ENCODE data around the gene SORL1.

The SORL1 gene

GRCh38 chr11:121426476-121427399 lies 25.4 kb upstream of the SORL1 start:
- DNase-seq: no peak

DNA sequence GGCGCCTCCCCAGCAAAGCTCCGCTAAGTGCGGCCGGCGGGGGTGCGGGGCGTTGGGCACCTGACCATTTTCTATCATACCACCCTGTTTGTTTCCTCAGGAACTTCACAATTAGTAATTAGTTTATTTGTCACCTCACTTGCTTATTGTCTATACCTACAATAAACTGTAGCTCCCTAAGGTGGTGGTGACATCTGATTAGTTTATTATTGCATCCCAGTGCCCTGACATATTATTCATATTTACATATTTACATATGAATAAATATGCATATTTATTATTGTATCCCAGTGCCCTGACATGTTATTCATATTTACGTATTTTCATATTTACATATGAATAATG lies 24.7 kb upstream of the SORL1 start:
- no peak for DNase-seq

- no peak for DNase-seq
Observed at GRCh38 chr11:121429556-121429955, 22.6 kb upstream of the SORL1 start.

- DNase-seq: no peak
Observed at GRCh38 chr11:121431820-121432526, 20.1 kb upstream of the SORL1 start.

- no peak for DNase-seq
Observed at GRCh38 chr11:121435132-121435531, 17.0 kb upstream of the SORL1 start.

DNA sequence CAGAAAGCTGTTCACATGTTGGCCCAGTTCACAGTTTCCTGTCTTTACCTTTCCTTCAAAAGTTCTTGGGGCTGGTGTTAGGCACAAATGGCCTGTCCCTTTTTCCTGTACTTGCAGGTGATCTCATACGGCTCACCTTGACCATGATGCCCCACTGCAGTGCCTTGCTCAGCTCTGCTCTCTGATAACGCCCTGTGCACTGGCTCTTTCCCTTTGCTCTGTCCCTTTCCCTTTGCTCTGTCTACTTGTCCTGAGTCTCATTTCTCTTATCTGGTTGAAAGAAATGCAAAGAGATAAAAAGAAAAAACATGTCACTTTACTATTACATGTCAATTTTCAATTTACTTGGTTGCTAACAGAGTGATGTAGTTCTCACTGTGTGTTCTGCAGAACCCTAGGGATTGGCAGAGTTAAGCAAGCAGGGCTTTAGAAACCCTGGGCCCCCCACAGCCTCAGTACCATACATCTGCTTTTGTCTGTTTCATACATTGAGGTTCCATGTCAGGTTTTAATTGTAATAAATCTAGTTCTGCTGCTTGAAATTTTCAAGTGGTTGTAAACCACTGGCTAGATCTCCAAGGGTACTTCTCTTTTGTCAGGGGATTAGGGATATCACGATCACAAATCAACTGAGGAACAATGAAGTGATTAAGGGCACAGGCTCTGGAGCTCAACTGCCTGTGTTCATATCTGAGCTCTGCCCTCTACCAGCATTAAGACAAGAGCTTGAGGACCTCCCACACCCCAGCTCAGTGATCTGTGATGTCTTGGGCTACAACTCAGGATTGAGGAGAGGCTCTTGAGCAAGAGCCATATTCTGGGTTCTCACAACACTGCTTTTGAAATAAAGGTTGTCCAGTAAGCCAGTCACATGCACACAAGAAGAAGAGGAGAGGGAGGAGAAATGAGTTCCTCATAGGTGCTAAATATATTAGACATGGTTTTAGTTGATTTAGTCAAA lies 16.3 kb upstream of the SORL1 start:
- DNase-seq: no peak

- peak; percentile 11 for DNase-seq
Observed at GRCh38 chr11:121437018-121437685, 15.0 kb upstream of the SORL1 start.

DNA sequence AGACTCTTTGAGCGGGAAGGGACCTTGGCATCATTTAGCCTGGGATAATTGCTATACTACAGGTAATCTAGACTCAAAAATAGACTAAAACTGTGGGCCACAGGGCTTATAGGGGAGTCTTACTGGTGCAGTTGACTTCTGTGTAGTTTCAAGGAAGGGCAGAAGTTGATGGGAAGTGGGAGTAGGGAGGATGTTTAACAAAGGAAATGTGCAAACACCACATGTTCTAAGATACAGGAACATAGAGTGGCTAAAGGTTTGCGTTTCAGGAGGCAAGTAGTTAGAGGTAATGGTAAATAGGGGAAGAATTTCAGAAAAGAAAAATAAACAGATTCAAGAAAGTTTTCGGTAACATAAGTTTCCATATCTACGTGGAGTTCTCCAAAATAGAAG lies 14.4 kb upstream of the SORL1 start:
- DNase-seq: no peak

- DNase-seq: no peak
Observed at GRCh38 chr11:121439337-121439736, 12.8 kb upstream of the SORL1 start.

- DNase-seq: no peak
Observed at GRCh38 chr11:121439759-121440158, 12.4 kb upstream of the SORL1 start.

GRCh38 chr11:121441521-121441920 lies 10.6 kb upstream of the SORL1 start:
- DNase-seq: no peak

DNA sequence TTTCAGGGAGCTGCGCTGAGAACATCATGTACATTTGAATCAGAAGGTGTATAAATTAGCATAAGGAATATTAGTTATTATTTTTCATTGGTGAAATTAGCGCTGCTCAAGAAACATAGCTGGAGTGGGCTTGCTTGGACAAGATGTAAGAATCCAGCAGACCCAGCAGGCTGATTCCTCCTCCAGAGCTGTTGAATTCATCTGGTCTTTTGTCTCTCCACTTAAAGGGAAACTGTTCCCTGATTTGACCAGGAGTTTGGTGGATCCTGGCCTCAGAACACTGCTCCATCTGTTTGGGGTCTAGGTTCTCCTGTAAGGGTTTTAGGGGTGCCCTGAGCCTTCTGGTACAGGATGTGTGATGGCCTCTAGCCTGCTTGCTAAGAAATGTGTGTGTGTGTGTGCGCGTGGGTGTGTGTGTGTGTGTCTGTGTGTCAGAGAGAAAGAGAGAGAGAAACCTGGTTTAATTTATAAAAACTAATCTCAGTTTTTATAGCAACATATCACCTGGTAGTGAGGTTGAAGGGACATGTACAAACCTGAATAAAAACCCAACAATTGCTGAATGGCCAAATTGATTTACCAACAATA lies 8.3 kb upstream of the SORL1 start:
- no peak for DNase-seq

DNA sequence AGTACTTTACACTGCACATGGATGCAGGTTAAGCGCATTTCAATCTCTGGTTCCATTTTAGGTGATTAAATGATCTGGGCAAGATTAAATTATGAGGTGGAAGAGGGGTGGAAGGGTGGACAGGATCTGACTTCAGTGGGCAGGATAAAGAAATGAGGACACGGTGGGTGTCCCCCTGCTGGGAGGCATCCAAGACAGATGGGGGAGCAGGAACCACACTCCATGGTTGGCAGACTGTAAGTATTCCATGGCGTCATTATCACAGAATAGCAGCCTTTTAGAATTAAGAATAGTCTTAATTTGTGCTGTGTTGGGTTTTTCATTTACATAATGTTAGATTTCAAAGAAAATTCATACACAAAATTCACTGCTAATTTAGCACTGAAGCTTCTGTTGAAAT lies 7.6 kb upstream of the SORL1 start:
- DNase-seq: no peak

DNA sequence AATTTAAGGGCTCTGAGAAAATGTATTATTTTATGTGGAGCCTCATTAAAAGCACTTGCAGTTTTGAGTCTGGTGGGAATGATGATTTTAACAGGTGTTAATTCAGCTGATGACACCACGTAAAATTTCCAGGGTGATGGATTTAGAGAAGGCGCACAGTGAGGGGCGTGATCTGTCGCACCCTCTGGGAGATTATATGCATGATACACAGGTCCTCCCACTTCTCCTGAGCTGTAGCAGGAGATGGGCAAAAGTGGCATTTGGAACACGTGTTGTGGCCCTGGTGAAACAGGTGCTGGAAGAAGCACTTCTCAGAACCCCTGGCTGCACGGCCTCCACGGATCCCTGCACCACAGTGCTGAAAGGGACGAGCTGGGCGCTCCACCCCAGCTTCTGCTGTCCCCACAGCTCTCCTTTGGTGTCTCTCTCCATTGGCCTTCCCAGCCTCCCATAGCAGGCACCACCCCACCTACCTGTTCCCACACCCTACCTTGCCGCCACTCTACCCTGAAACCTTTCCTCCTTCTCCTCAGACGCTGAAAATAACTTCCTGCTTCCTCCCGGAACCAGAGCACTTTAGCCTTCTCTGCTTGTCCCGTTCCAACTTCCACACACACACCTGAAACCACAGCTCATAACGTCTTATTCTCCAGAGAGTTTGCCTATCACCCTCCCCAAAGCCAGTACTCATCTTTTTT lies 6.9 kb upstream of the SORL1 start:
- no peak for DNase-seq

DNA sequence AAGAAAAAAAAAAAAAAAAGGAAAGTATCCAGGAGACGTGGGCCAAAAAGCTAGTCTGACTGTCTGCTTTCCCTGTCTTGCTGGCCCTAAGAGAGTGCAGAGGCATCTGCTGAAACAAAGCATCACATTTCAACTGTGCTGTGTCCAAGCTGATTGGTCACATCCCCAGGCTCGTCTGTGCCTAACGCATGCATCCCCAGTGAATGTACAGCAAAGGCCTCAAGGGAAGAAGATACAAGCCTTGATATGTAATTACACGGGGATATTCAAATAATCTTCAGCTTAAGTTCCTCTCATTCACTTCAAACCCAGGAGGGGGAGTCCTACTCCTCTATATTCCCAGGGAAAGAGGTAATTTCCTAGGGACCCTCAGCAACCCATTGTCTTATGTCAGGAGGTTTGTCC lies 5.4 kb upstream of the SORL1 start:
- peak; percentile 3 for DNase-seq

DNA sequence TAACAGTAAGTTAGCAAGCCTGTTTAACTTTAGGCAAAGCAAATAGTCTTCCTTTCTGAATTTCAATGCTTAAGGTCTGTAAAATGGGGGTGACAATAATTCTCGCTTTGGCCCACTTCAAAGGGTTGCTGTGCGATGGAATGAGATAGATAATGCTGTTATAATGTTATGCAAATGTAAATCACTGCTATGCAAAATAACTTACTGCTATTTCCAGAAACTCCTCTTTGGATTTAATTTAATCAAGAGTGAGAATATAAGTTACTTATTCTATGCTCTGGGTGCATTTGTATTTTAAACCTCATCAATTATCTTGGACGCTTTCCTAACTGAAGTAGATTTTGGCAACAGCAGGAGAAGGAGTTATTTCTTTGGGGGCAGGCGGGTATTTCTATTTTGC lies 4.1 kb upstream of the SORL1 start:
- no peak for DNase-seq

DNA sequence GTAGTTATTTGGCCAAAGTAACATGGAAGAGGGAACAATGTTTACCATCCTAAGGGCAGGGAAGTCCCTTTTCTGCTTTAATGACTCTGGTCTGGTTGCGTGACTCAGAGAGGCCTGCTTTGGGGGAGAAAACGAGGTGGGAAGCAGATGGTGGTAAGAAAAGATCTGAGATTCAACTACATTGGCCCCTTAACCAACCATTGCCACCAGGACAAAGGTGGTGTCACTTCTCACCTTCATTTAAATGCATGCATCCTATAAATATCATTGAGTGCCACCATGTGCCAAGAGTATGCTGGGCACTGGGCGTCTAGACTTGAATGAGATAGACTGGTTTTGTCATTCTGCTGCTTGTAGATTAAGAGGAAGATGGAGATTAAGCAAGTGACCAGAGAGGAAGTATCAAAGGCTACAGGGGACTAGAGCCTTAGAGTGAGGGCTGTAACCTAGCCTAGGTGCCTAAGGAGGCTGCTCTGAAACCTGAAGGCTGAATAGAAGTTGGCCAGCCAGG lies 3.6 kb upstream of the SORL1 start:
- no peak for DNase-seq

DNA sequence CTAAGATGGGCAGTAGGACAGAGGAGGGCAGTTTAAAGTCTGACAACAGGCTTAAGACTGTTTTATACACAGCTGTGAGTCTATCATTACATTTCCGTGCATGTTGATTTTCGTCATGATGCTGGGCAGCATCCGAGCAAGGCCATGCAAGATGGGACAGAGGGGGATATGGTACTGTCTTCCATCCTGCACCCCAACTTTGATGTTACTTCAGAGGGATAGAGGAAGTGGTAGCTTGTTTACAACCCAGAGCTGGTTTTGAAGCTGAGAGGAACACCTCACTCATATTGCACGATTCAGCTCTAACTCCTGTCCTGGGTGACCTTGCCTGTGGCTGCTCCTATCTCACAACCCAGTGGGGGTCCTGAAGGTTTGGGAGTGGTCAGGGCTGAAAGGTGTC lies 3.0 kb upstream of the SORL1 start:
- DNase-seq: no peak

- no peak for DNase-seq
Observed at GRCh38 chr11:121449626-121450025, 2.5 kb upstream of the SORL1 start.

DNA sequence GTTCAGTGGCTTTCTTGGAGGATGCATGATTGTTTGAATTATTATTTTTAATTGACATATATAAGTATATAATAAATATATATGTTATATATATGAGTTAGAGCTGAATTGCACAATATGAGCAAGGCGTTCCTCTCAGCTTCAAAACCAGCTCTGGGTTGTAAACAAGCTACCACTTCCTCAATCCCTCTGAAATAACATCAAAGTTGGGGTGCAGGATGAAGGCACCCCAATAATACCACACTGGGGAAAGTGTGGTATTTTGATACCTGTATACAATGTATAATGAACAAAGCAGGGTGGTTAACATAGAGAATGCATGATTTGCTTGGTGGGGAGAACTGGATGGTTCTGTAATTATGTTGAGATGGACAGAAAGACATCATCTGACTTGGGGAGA lies 1.7 kb upstream of the SORL1 start:
- no peak for DNase-seq

All from HCEC 1CT (cell line).